B cell (primary cell): ENCODE results near the gene FMNL2. TPM values are rescaled to one million over a fixed set of nuclear protein-coding genes. Genes with fewer than 3 reads are reported as not detected.

Experiments
- ATAC-seq: fragments of 200-7000 bp; cut with Tn5 transposase; one replicate; pipeline ENCODE4 v1.10.0; 2021; ENCODE audit warnings: low read depth, mild to moderate bottlenecking, moderate number of reproducible peaks, moderate library complexity
- CTCF ChIA-PET: fragments of 350-600 bp; sonication (Branson Sonifier 250); formaldehyde crosslinking; loops from one replicate; lab custom pipeline; 2021; ENCODE audit warnings: antibody characterized with exemption, inconsistent platforms; lab: Charles Lee
- POLR2A ChIA-PET: fragments of 350-600 bp; sonication (Branson Sonifier 250); formaldehyde crosslinking; loops from one replicate; lab custom pipeline; 2021; ENCODE audit warnings: antibody characterized with exemption; lab: Charles Lee
- DNase-seq: peaks from one replicate; pipeline ENCODE4 v3.0.0; 2013
- H2AFZ ChIP-seq: 2 replicates; pipeline ENCODE4 v1.6.1; 2012; ENCODE audit warnings: mild to moderate bottlenecking, low read depth, low read length; ENCODE audit not compliant: insufficient read depth, poor library complexity, severe bottlenecking
- H3K27ac ChIP-seq, 2 donors: 1 replicate in 1 of 2; 2 replicates in 1 of 2; pipeline ENCODE4 v1.5.1; 2012 to 2013; ENCODE audit warnings: low read length in 2 of 2, mild to moderate bottlenecking in 2 of 2, moderate library complexity in 1 of 2
- H3K27me3 ChIP-seq, 4 experiments: fragments of 200-600 bp in 1 of 4; sonication (generic) in 1 of 4; replicated peaks in 1 of 4; 1 replicate in 2 of 4; 2 replicates in 2 of 4; pipeline versions ENCODE4 v1.6.1 to v1.7.0; 2013 to 2016; ENCODE audit warnings: low read length in 3 of 4, mild to moderate bottlenecking in 2 of 4, mixed read lengths in 1 of 4, moderate library complexity in 1 of 4; ENCODE audit not compliant: insufficient read depth in 4 of 4, control insufficient read depth in 3 of 4; ENCODE audit errors: control extremely low read depth in 1 of 4
- H3K36me3 ChIP-seq, 2 experiments: replicated peaks in 1 of 2; 1 replicate in 1 of 2; 2 replicates in 1 of 2; pipeline versions ENCODE4 v1.6.1 to v1.7.1; 2013; ENCODE audit warnings: low read length in 1 of 2; ENCODE audit not compliant: insufficient read depth in 2 of 2, control insufficient read depth in 1 of 2; ENCODE audit errors: control extremely low read depth in 1 of 2, extremely low read depth in 1 of 2
- H3K4me1 ChIP-seq, 2 donors: fragments of 200-600 bp in 1 of 2; sonication (generic) in 1 of 2; 1 replicate in 1 of 2; 2 replicates in 1 of 2; pipeline versions ENCODE4 v1.5.1 to v1.6.1; 2013 to 2017; ENCODE audit warnings: low read length in 2 of 2; ENCODE audit not compliant: control insufficient read depth in 2 of 2, insufficient read depth in 2 of 2
- H3K4me2 ChIP-seq: replicated peaks from 2 replicates; pipeline ENCODE3; 2012; ENCODE audit warnings: mild to moderate bottlenecking, low read depth, low read length; ENCODE audit not compliant: poor library complexity, severe bottlenecking
- H3K4me3 ChIP-seq, 5 experiments: fragments of 200-600 bp in 1 of 5; sonication (generic) in 1 of 5; 1 replicate in 3 of 5; 2 replicates in 2 of 5; pipeline versions ENCODE4 v1.5.1 to v1.7.0; 2011 to 2016; ENCODE audit warnings: low read length in 4 of 5, mild to moderate bottlenecking in 4 of 5, low read depth in 2 of 5, control low read depth in 1 of 5, moderate library complexity in 1 of 5; ENCODE audit not compliant: insufficient read depth in 1 of 5; ENCODE audit errors: control extremely low read depth in 1 of 5, extremely low read depth in 1 of 5
- H3K79me2 ChIP-seq: fragments of 200-600 bp; sonication (generic); one replicate; pipeline ENCODE4 v1.6.0; 2016; ENCODE audit warnings: low read length; ENCODE audit not compliant: control insufficient read depth, insufficient read depth
- H3K9ac ChIP-seq: fragments of 200-600 bp; sonication (generic); 2 replicates; pipeline ENCODE4 v1.6.1; 2017; ENCODE audit warnings: mild to moderate bottlenecking, low read length, moderate library complexity
- H3K9me3 ChIP-seq, 3 donors: one replicate each; pipeline versions ENCODE4 v1.6.1 to v1.7.1; 2013; ENCODE audit warnings: low read length in 2 of 3; ENCODE audit not compliant: control insufficient read depth in 2 of 3, insufficient read depth in 1 of 3; ENCODE audit errors: control extremely low read depth in 1 of 3
- H4K20me1 ChIP-seq: 2 replicates; pipeline ENCODE4 v1.6.0; 2012; ENCODE audit warnings: mild to moderate bottlenecking, low read length; ENCODE audit not compliant: insufficient read depth, control insufficient read depth, poor library complexity, severe bottlenecking
- H3K27ac Mint-ChIP-seq: one replicate; pipeline ENCODE4 v1.8.0; 2021; ENCODE audit warnings: mixed read lengths
- H3K27me3 Mint-ChIP-seq: one replicate; pipeline ENCODE4 v1.8.0; 2021; ENCODE audit warnings: mixed read lengths
- H3K4me1 Mint-ChIP-seq: one replicate; pipeline ENCODE4 v1.8.0; 2021; ENCODE audit warnings: mixed read lengths
- H3K4me3 Mint-ChIP-seq: one replicate; pipeline ENCODE4 v1.8.0; 2021; ENCODE audit warnings: mixed read lengths
- H3K9me3 Mint-ChIP-seq: one replicate; pipeline ENCODE4 v1.8.0; 2022; ENCODE audit warnings: mixed read lengths; ENCODE audit not compliant: insufficient read depth
- CTCF ChIP-seq: fragments of 200-600 bp; IDR thresholded peaks from one replicate; pipeline ENCODE4 v1.8.0; 2022; ENCODE audit warnings: antibody characterized with exemption, mild to moderate bottlenecking
- EZH2 ChIP-seq: IDR thresholded peaks from 2 replicates; pipeline ENCODE4 v1.6.1; 2012; ENCODE audit warnings: borderline replicate concordance, low read depth, mild to moderate bottlenecking, moderate library complexity, low read length; ENCODE audit not compliant: insufficient read depth, poor library complexity, severe bottlenecking
- WGBS: methylation state at CpG from one replicate; pipeline ENCODE4 v1.1.5; 2013; ENCODE audit warnings: missing lambda C conversion rate; ENCODE audit not compliant: insufficient coverage; 5-methylcytosine and 5-hydroxymethylcytosine counted together
- intact Hi-C: fragments of 100-400 bp; cut with micrococcal nuclease; formaldehyde crosslinking; loops from one replicate; pipeline ENCODE4 v1.10.0; 2022
- polyA plus RNA-seq: library from polyadenylated mRNA; depleted of rRNA; stranded (reverse); fragments of >200 nt; gene quantifications from 2 replicates; pipeline ENCODE4 v1.2.3, GENCODE V29; 2012
- total RNA-seq, 2 donors: library from RNA; stranded (reverse); fragments of 120-200 nt in 1 of 2; gene quantifications; 1 replicate in 1 of 2; 2 replicates in 1 of 2; pipeline versions ENCODE4 v1.2.3 to v1.2.4, GENCODE V29; 2013 to 2022

Gene FMNL2
- total and polyA plus RNA-seq, 2 donors (not counting 1 experiment from before 2014, with no cell fraction given), result 0.73 to 8.8 TPM

- H2AFZ ChIP-seq, result no peak overlapping the region
- WGBS, result no CpG with 5 or more reads among the region's 2 CpGs
- H3K4me2 ChIP-seq, result no peak overlapping the region
- Mint-ChIP-seq H3K27ac (no peak overlapping the region), H3K9me3 (no peaks in the 10 kb centered on the region), H3K27me3 (peaks cover 3% of the 10 kb centered on the region), H3K4me3 (no peak overlapping the region), H3K4me1 (peaks cover 10% of the 10 kb centered on the region)
- H3K4me1 ChIP-seq, result no peaks in the 10 kb centered on the region
- no peak overlapping the region for H3K9ac ChIP-seq
- no peaks in the 10 kb centered on the region for H4K20me1 ChIP-seq
- no peaks in the 10 kb centered on the region for H3K27me3 ChIP-seq
- ChIA-PET POLR2A (no interaction called here), CTCF (no interaction called here)
- H3K36me3 ChIP-seq, result no peaks in the 10 kb centered on the region
- intact Hi-C loops, result no loop called here
- H3K4me3 ChIP-seq, result no peak overlapping the region
- ATAC-seq (no peak), DNase-seq (no peak)
- TF ChIP-seq EZH2 (no peak), CTCF (no peak)
- no peak overlapping the region for H3K27ac ChIP-seq
- no peaks in the 10 kb centered on the region for H3K79me2 ChIP-seq
- H3K9me3 ChIP-seq, result no peaks in the 10 kb centered on the region
These were observed 204.4 kb downstream of the FMNL2 start for GRCh38 chr2:152539424-152539823.

GRCh38 chr2:152541712-152542111 lies 206.7 kb downstream of the FMNL2 start:
- ATAC-seq, result no peak

More at GRCh38 chr2:152541712-152542111, 206.7 kb downstream of the FMNL2 start:
- Histone ChIP-seq H3K4me3 (no peak overlapping the region), H3K79me2 (no peaks in the 10 kb centered on the region), H3K27ac (no peak overlapping the region), H3K9me3 (no peaks in the 10 kb centered on the region), H3K36me3 (no peaks in the 10 kb centered on the region), H2AFZ (no peak overlapping the region), H3K4me2 (no peak overlapping the region), H3K27me3 (no peaks in the 10 kb centered on the region), H3K9ac (no peak overlapping the region), H4K20me1 (no peaks in the 10 kb centered on the region), H3K4me1 (no peaks in the 10 kb centered on the region)
- Mint-ChIP-seq H3K27ac (no peak overlapping the region), H3K4me1 (peaks cover 10% of the 10 kb centered on the region), H3K27me3 (peaks cover 3% of the 10 kb centered on the region), H3K4me3 (no peak overlapping the region), H3K9me3 (no peaks in the 10 kb centered on the region)
- TF ChIP-seq EZH2, result no peak
- no peak for TF ChIP-seq CTCF
- ChIA-PET CTCF (interaction anchor here (1.4 kb wide), 1 partner anchor 23 kb away, joined by 3 read pairs; no protein-coding TSS in a partner anchor), POLR2A (no interaction called here)
- no peak for DNase-seq
- intact Hi-C loops, result no loop called here
- WGBS, result 100% methylated on average over 1 of the region's 3 CpGs
